Esophagus muscularis mucosa (tissue), 4 donors: ENCODE measurements around the gene PKP1.

Experiments
- EP300 ChIP-seq: sonication (generic); formaldehyde crosslinking; IDR thresholded peaks from one replicate; pipeline ENCODE4 v1.6.1; 2017; ENCODE audit warnings: antibody characterized with exemption
- POLR2A ChIP-seq: fragments of 450-650 bp; IDR thresholded peaks from one replicate; pipeline ENCODE4 v1.6.1; 2017; ENCODE audit warnings: antibody characterized with exemption, moderate library complexity, mild to moderate bottlenecking, low read depth
- POLR2AphosphoS5 ChIP-seq, 2 donors: sonication (generic); formaldehyde crosslinking; IDR thresholded peaks; one replicate each; pipeline ENCODE4 v1.6.1; 2017; ENCODE audit warnings: antibody characterized with exemption in 2 of 2
- TF ChIP-seq, protein P1 (sequence below), 3 experiments: fragments of 200-600 bp in 2 of 3; fragments of 450-650 bp in 1 of 3; sonication (generic) in 2 of 3; IDR thresholded peaks; one replicate each; pipeline ENCODE4 v1.5.1; 2017 to 2019; ENCODE audit warnings: antibody characterized with exemption in 3 of 3, mild to moderate bottlenecking in 2 of 3, moderate library complexity in 1 of 3

DNA sequence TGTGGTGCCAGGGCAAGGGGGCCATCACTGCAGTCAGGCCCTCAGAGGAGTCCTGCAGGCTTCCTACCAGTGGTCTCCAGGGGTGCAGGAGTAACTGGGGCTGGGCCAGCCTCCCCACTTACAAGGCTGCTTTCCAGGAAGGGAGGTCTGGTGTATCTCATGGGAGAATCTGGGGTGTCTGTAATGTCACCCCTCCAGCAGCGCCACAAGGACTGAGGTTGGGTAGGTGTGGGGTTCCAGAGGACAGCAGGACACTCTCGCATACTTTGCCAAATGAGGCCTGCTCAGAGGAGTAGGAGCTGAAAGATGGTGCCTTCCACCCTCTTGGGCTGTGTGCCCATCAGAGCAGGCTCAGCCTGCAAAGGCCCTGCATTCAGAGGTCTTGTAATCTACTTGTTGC lies 47.2 kb downstream of the PKP1 start:
- TF ChIP-seq, protein P1, sequence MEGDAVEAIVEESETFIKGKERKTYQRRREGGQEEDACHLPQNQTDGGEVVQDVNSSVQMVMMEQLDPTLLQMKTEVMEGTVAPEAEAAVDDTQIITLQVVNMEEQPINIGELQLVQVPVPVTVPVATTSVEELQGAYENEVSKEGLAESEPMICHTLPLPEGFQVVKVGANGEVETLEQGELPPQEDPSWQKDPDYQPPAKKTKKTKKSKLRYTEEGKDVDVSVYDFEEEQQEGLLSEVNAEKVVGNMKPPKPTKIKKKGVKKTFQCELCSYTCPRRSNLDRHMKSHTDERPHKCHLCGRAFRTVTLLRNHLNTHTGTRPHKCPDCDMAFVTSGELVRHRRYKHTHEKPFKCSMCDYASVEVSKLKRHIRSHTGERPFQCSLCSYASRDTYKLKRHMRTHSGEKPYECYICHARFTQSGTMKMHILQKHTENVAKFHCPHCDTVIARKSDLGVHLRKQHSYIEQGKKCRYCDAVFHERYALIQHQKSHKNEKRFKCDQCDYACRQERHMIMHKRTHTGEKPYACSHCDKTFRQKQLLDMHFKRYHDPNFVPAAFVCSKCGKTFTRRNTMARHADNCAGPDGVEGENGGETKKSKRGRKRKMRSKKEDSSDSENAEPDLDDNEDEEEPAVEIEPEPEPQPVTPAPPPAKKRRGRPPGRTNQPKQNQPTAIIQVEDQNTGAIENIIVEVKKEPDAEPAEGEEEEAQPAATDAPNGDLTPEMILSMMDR (IDR thresholded peaks at IDR 0.05) = no peak
- TF ChIP-seq EP300 (no peak), POLR2A (no peak), POLR2AphosphoS5 (IDR thresholded peaks at IDR 0.05) (no peak)
